Measurements from ENCODE around the gene RTEL1.
"Not testable (repeated sequence)": the region's sequence is repeated elsewhere in the genome, so short reads cannot be mapped to it uniquely, and the experiment has no call there.

RTEL1 gene

GRCh38 chr20:63658749-63659187 is 656 bp downstream of the RTEL1 start (continued):
- no peak for TF ChIP-seq ZNF26 (tag by site-specific recombination; IDR thresholded peaks at IDR 0.05)
- no peak for TF ChIP-seq KLF1 (tag by site-specific recombination; IDR thresholded peaks at IDR 0.05)

GRCh38 chr20:63659370-63659769 is 1.3 kb downstream of the RTEL1 start:
- TF ChIP-seq GLIS2 (tag by site-specific recombination; IDR thresholded peaks at IDR 0.05) = no peak
- TF ChIP-seq ATF2 (tag by site-specific recombination; IDR thresholded peaks at IDR 0.05; ENCODE audit: low read depth) = no peak
- TF ChIP-seq BCL6B (tag by site-specific recombination; IDR thresholded peaks at IDR 0.05) = no peak
- TF ChIP-seq ZNF747 (tag by site-specific recombination; IDR thresholded peaks at IDR 0.05) = no peak
- no peak for TF ChIP-seq ZNF350 (tag by site-specific recombination; IDR thresholded peaks at IDR 0.05)
- no peak for TF ChIP-seq ZNF132 (tag by site-specific recombination; IDR thresholded peaks at IDR 0.05; ENCODE audit: borderline replicate concordance)
- no peak for TF ChIP-seq ZNF660 (tag by site-specific recombination; IDR thresholded peaks at IDR 0.05)
- no peak for TF ChIP-seq PATZ1 (tag by site-specific recombination; IDR thresholded peaks at IDR 0.05)
- no peak for TF ChIP-seq BCL11B (tag by site-specific recombination; IDR thresholded peaks at IDR 0.05; ENCODE audit: low read depth)
- no peak for TF ChIP-seq YY1 (tag by site-specific recombination; IDR thresholded peaks at IDR 0.05)
- TF ChIP-seq SP2 (tag by site-specific recombination; IDR thresholded peaks at IDR 0.05) = no peak
- TF ChIP-seq ZNF558 (tag by site-specific recombination; IDR thresholded peaks at IDR 0.05) = no peak
- TF ChIP-seq ZFP69B (tag by site-specific recombination; IDR thresholded peaks at IDR 0.05) = no peak
- TF ChIP-seq ZNF624 (tag by site-specific recombination; IDR thresholded peaks at IDR 0.05) = no peak
- no peak for TF ChIP-seq FEZF1 (tag by site-specific recombination; IDR thresholded peaks at IDR 0.05)
- TF ChIP-seq SCRT2 (tag by site-specific recombination; IDR thresholded peaks at IDR 0.05) = no peak
- TF ChIP-seq ZNF221 (tag by site-specific recombination; IDR thresholded peaks at IDR 0.05; ENCODE audit: borderline replicate concordance) = no peak
- TF ChIP-seq MYNN (tag by site-specific recombination; IDR thresholded peaks at IDR 0.05; ENCODE audit: borderline replicate concordance) = no peak
- ChIA-PET POLR2A (no interaction called here), CTCF (no interaction called here)
- Histone ChIP-seq H3K4me1 (ENCODE audit: control insufficient read depth, insufficient read depth, low read length) (no peaks in the 10 kb centered on the region), H3K4me3 (ENCODE audit: low read depth, low read length) (peak overlapping the region; percentile 93), H3K9me3 (ENCODE audit: control insufficient read depth, insufficient read depth, low read depth, low read length) (no peaks in the 10 kb centered on the region), H3K27ac (ENCODE audit: extremely low read depth, low read depth, low read length) (no peak overlapping the region; the same call in 1 of the 2 replicates), H3K36me3 (ENCODE audit: control insufficient read depth in 2 of 2, insufficient read depth in 1 of 2, low read length in 2 of 2) (peaks cover 0 to 42% of the 10 kb centered on the region in 2 experiments; a peak in 1 of 3 replicates)

- POLR2A ChIA-PET; CTCF ChIA-PET; H3K9me3 ChIP-seq (ENCODE audit: control insufficient read depth, insufficient read depth, low read depth, low read length); H3K4me3 ChIP-seq (ENCODE audit: low read depth, low read length); H3K4me1 ChIP-seq (ENCODE audit: control insufficient read depth, insufficient read depth, low read length); H3K27ac ChIP-seq (ENCODE audit: extremely low read depth, low read depth, low read length): not testable (repeated sequence)
- H3K36me3 ChIP-seq (ENCODE audit: control insufficient read depth in 2 of 2, insufficient read depth in 1 of 2, low read length in 2 of 2) = peaks cover 0 to 49% of the 10 kb centered on the region in 2 experiments; a peak in 1 of 3 replicates
These were observed 2.1 kb downstream of the RTEL1 start for GRCh38 chr20:63660174-63660573.

Data from HEK293 (cell line).